ENCODE results near the gene USP1.

USP1 gene

GRCh38 chr1:62426794-62427193 is 10.1 kb upstream of the USP1 start:
- DNase-seq = no peak

GRCh38 chr1:62428351-62428750 is 8.5 kb upstream of the USP1 start:
- no peak for DNase-seq

- DNase-seq = no peak
These were observed 7.3 kb upstream of the USP1 start for GRCh38 chr1:62429581-62429980.

GRCh38 chr1:62433861-62434617 is 2.8 kb upstream of the USP1 start:
- DNase-seq = no peak

GRCh38 chr1:62434618-62435001 is 2.2 kb upstream of the USP1 start:
- DNase-seq = no peak

- peak; percentile 47 to 61 for DNase-seq
These were observed 1.4 kb upstream of the USP1 start for GRCh38 chr1:62435231-62436038.

- DNase-seq = no peak
These were observed 797 bp upstream of the USP1 start for GRCh38 chr1:62436039-62436465.

- no peak for DNase-seq
These were observed 558 bp downstream of the USP1 start for GRCh38 chr1:62437273-62437940.

- DNase-seq = no peak
These were observed 1.3 kb downstream of the USP1 start for GRCh38 chr1:62438163-62438562.

GRCh38 chr1:62439652-62440371 is 3.0 kb downstream of the USP1 start:
- DNase-seq = no peak

- DNase-seq = no peak
These were observed 7.9 kb downstream of the USP1 start for GRCh38 chr1:62444701-62445100.

GRCh38 chr1:62448221-62448933 is 11.5 kb downstream of the USP1 start:
- no peak for DNase-seq

- no peak for DNase-seq
These were observed 13.5 kb downstream of the USP1 start for GRCh38 chr1:62450301-62450700.

GRCh38 chr1:62452951-62453350 is 16.1 kb downstream of the USP1 start:
- no peak for DNase-seq

- DNase-seq = no peak
These were observed 21.1 kb downstream of the USP1 start for GRCh38 chr1:62457955-62458354.

- no peak for DNase-seq
These were observed 25.5 kb downstream of the USP1 start for GRCh38 chr1:62462370-62462769.

GRCh38 chr1:62467092-62467491 is 30.2 kb downstream of the USP1 start:
- DNase-seq = no peak

GRCh38 chr1:62476525-62477219 is 39.8 kb downstream of the USP1 start:
- DNase-seq = no peak

- no peak for DNase-seq
These were observed 44.8 kb downstream of the USP1 start for GRCh38 chr1:62481681-62482080.

GRCh38 chr1:62484824-62485468 is 48.1 kb downstream of the USP1 start:
- DNase-seq = no peak

GRCh38 chr1:62487956-62488355 is 51.1 kb downstream of the USP1 start:
- no peak for DNase-seq

All from SHP77 (cell line).